ENCODE data around the gene SNAP47. TPM values are rescaled to one million over a fixed set of nuclear protein-coding genes. Genes with fewer than 3 reads are reported as not detected.

Gene SNAP47
- total and polyA plus RNA-seq, 2 donors (not counting 3 experiments of a cell fraction or from before 2014, with no cell fraction given) = 24.0 to 32.7 TPM

GRCh38 chr1:227771326-227771725 lies 36.1 kb downstream of the SNAP47 start:
- dilution Hi-C loops (cut with MboI; ENCODE audit: extremely low pct_ligation_motif_present, low sequenced_read_pairs) (no loop called here), intact Hi-C loops (cut with micrococcal nuclease) (no loop called here)
- Histone ChIP-seq H3K9me3 (replicated peaks; ENCODE audit: control insufficient read depth, insufficient read depth, low read length) (no peaks in the 10 kb centered on the region), H2AFZ (ENCODE audit: low read depth, low read length) (no peak overlapping the region), H3K9me1 (replicated peaks; ENCODE audit: control insufficient read depth, extremely low read depth, insufficient read depth, low read length) (no peaks in the 10 kb centered on the region), H3K9ac (replicated peaks; ENCODE audit: extremely low read depth, insufficient read depth, low read length) (no peak overlapping the region), H3K4me1 (ENCODE audit: control insufficient read depth, extremely low read depth, insufficient read depth, low read length) (peaks cover 6% of the 10 kb centered on the region), H3K4me3 (replicated peaks in 1 of 3; ENCODE audit: insufficient read depth in 1 of 3, low read depth in 1 of 3, low read length in 3 of 3) (no peak overlapping the region), H3K36me3 (ENCODE audit: control insufficient read depth in 2 of 2, extremely low read depth in 1 of 2, insufficient read depth in 2 of 2, low read length in 2 of 2) (peaks cover 0 to 26% of the 10 kb centered on the region in 2 experiments), H3K27ac (ENCODE audit: insufficient read depth, low read depth, low read length) (no peak overlapping the region), H4K20me1 (replicated peaks; ENCODE audit: control insufficient read depth, extremely low read depth, insufficient read depth, low read length) (no peaks in the 10 kb centered on the region), H3K4me2 (ENCODE audit: insufficient read depth, low read length) (no peak overlapping the region), H3K27me3 (ENCODE audit: control insufficient read depth in 2 of 2, insufficient read depth in 2 of 2, low read length in 2 of 2) (no peaks in the 10 kb centered on the region), H3K79me2 (ENCODE audit: control insufficient read depth, insufficient read depth, low read length) (no peaks in the 10 kb centered on the region)
- ChIA-PET POLR2A (no interaction called here), CTCF (no interaction called here)
- TF ChIP-seq EZH2 (IDR thresholded peaks at IDR 0.05; ENCODE audit: borderline replicate concordance, low read depth, low read length, severe bottlenecking) (no peak), MYC (IDR thresholded peaks at IDR 0.05; ENCODE audit: low read depth, low read length) (no peak), POLR2AphosphoS5 (IDR thresholded peaks at IDR 0.05; ENCODE audit: insufficient read depth, low read depth, low read length) (no peak), GATA2 (IDR thresholded peaks at IDR 0.05; ENCODE audit: insufficient read depth, insufficient read length, low read depth, low read length) (no peak), FOS (IDR thresholded peaks at IDR 0.05; ENCODE audit: borderline replicate concordance, insufficient read depth, low read length) (no peak), CTCF (IDR thresholded peaks at IDR 0.05; ENCODE audit: extremely low read depth in 1 of 2, insufficient read depth in 1 of 2, low read depth in 1 of 2, low read length in 2 of 2) (no peak), JUN (IDR thresholded peaks at IDR 0.05; ENCODE audit: borderline replicate concordance, insufficient read depth, insufficient read length, low read depth) (no peak), POLR2A (IDR thresholded peaks at IDR 0.05; ENCODE audit: low read depth, low read length) (no peak)
- TF ChIP-seq, protein P1, sequence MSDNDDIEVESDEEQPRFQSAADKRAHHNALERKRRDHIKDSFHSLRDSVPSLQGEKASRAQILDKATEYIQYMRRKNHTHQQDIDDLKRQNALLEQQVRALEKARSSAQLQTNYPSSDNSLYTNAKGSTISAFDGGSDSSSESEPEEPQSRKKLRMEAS (IDR thresholded peaks at IDR 0.05; ENCODE audit: insufficient read depth, insufficient read length) = no peak
- FAIRE-seq (no peak), DNase-seq (ENCODE audit: low read depth, low spot score) (no peak)
- BruUV-seq (replicated peaks) = no TSS peak

Data from endothelial cell of umbilical vein (primary cell).